ENCODE data around the gene MCM3AP.

- TF ChIP-seq EP300 (IDR thresholded peaks at IDR 0.05) (no peak), CTCF (IDR thresholded peaks at IDR 0.05) (no peak), POLR2A (IDR thresholded peaks at IDR 0.05) (no peak), POLR2AphosphoS5 (IDR thresholded peaks at IDR 0.05) (no peak)
Observed at GRCh38 chr21:46248827-46249226, 36.6 kb downstream of the MCM3AP start.

All from sigmoid colon (tissue), 4 donors.